ENCODE results near the gene CAPZB. TPM values are rescaled to one million over a fixed set of nuclear protein-coding genes. Genes with fewer than 3 reads are reported as not detected.

The CAPZB gene
- total RNA-seq, 2 experiments from 2014 or later, result 492 to 518 TPM

DNA sequence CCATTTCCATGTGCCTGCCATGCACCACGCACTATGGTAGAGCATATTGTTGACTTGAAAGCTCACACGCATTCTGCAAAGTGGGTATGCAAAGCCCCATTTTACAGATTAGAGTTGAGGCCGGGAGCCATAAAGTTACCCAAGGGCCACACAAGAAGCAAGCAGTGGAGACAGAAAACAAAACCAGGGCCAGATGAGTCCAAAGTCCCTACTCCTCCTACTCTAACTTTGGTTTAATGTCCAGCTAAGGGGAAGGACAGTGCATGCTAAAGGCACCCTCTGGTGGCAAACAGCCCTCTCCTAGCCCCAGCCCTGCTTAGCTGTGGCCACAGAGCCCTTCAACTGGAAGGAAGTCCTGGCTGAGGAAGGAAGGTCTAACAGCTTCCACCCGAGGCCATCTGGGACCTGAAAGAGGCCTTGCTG lies 98.3 kb downstream of the CAPZB start:
- Mint-ChIP-seq H3K27ac (peak overlapping the region; percentile 77), H3K36me3 (ENCODE audit: low read depth) (peaks cover 33% of the 10 kb centered on the region), H3K4me1 (ENCODE audit: low read depth) (peaks cover 51% of the 10 kb centered on the region), H3K9me3 (ENCODE audit: insufficient read depth) (no peaks in the 10 kb centered on the region), H3K27me3 (ENCODE audit: low read depth) (no peaks in the 10 kb centered on the region), H3K4me3 (no peak overlapping the region)
- ChIA-PET CTCF (interaction anchor here (0.9 kb wide), 1 partner anchor 195 kb away, joined by 3 read pairs; no protein-coding TSS in a partner anchor), POLR2A (interaction anchor here (0.9 kb wide), 1 partner anchor 24 kb away, joined by 3 read pairs; no protein-coding TSS in a partner anchor)
- ATAC-seq, result no peak
- no peak for DNase-seq

GRCh38 chr1:19385869-19386591 lies 99.3 kb downstream of the CAPZB start:
- Mint-ChIP-seq H3K27me3 (ENCODE audit: low read depth) (no peaks in the 10 kb centered on the region), H3K27ac (no peak overlapping the region), H3K36me3 (ENCODE audit: low read depth) (peaks cover 41% of the 10 kb centered on the region), H3K9me3 (ENCODE audit: insufficient read depth) (no peaks in the 10 kb centered on the region), H3K4me1 (ENCODE audit: low read depth) (peaks cover 42% of the 10 kb centered on the region), H3K4me3 (no peak overlapping the region)
- ChIA-PET POLR2A (no interaction called here), CTCF (no interaction called here)
- DNase-seq (no peak), ATAC-seq (no peak)

DNA sequence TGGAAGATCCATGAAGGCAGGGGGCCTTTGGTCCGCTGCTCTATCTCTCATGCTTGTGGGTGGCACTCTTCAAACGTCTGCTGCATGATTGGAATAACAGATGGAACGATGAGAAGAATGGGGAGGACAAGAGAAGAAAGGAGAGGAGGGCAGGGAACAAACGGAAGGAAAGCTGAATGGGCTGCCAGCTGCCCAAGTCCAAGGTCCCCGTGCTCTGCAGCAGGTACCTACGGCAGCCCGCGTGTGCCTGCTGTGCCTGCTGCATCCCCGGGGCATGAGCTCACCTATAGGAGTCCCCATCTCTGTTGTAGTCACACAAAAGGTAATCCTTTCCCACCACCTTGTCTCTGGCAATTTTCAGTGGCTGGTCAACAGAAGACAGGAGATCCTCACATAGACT lies 100.1 kb downstream of the CAPZB start:
- Mint-ChIP-seq H3K27me3 (ENCODE audit: low read depth) (no peaks in the 10 kb centered on the region), H3K4me3 (no peak overlapping the region), H3K9me3 (ENCODE audit: insufficient read depth) (no peaks in the 10 kb centered on the region), H3K4me1 (ENCODE audit: low read depth) (peaks cover 34% of the 10 kb centered on the region), H3K36me3 (ENCODE audit: low read depth) (peaks cover 41% of the 10 kb centered on the region), H3K27ac (no peak overlapping the region)
- ChIA-PET CTCF (no interaction called here), POLR2A (no interaction called here)
- ATAC-seq, result no peak
- no peak for DNase-seq

GRCh38 chr1:19384772-19385187 lies 100.6 kb downstream of the CAPZB start:
- H3K27ac Mint-ChIP-seq, result no peak overlapping the region
- peaks cover 29% of the 10 kb centered on the region for H3K4me1 Mint-ChIP-seq (ENCODE audit: low read depth)
- H3K27me3 Mint-ChIP-seq (ENCODE audit: low read depth), result no peaks in the 10 kb centered on the region
- no peak for DNase-seq
- POLR2A ChIA-PET, result no interaction called here
- H3K9me3 Mint-ChIP-seq (ENCODE audit: insufficient read depth), result no peaks in the 10 kb centered on the region
- H3K4me3 Mint-ChIP-seq, result no peak overlapping the region
- H3K36me3 Mint-ChIP-seq (ENCODE audit: low read depth), result peaks cover 43% of the 10 kb centered on the region
- CTCF ChIA-PET, result no interaction called here
- no peak for ATAC-seq

DNA sequence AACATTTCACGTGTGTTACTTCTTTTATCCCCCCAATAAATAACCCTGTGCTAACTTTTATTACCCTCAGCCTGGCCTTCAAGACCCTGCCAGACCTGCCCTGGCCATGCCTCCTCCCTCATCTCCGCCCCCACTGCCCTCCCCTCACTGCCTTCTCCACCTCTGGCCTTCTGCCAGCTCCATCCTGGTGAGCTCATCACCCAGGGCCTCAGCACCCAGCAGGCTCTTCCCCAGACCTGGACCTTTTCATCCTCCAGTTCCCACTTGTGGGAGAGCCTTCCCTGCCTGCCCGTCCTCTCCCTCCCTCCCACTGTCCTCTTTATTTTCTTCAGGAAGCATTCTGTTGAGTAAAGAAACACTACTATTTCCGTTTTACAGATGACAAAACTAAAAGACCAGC lies 101.2 kb downstream of the CAPZB start:
- Mint-ChIP-seq H3K27ac (peak overlapping the region; percentile 58), H3K36me3 (ENCODE audit: low read depth) (peaks cover 48% of the 10 kb centered on the region), H3K9me3 (ENCODE audit: insufficient read depth) (no peaks in the 10 kb centered on the region), H3K4me1 (ENCODE audit: low read depth) (peaks cover 26% of the 10 kb centered on the region), H3K27me3 (ENCODE audit: low read depth) (no peaks in the 10 kb centered on the region), H3K4me3 (no peak overlapping the region)
- ATAC-seq, result no peak
- CTCF ChIA-PET, result interaction anchor here (0.9 to 1.3 kb wide), 2 partner anchors 40 to 198 kb away, joined by 3 read pairs; no protein-coding TSS in a partner anchor
- no peak for DNase-seq
- POLR2A ChIA-PET, result no interaction called here

DNA sequence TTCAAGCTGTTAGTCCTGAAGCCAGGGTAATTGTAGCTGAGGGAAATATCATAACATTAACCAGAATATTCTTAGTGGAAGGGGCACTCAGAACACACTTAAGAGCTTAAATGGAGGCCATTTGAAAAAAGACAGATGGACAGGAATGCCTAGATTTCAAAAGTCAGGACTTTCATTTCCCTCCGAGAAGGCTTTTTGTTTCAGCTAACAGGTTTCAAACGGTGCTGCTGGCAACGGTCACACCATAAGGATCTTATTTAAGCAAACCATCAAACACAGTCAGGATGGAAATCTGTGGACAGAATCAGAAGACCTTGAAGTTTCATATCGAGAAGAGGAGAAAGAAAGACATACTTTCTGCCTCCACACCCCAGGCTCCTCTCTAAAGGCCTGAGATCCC lies 103.1 kb downstream of the CAPZB start:
- DNase-seq (no peak), ATAC-seq (no peak)
- Mint-ChIP-seq H3K4me3 (no peak overlapping the region), H3K27me3 (ENCODE audit: low read depth) (no peaks in the 10 kb centered on the region), H3K27ac (no peak overlapping the region), H3K9me3 (ENCODE audit: insufficient read depth) (no peaks in the 10 kb centered on the region), H3K36me3 (ENCODE audit: low read depth) (peaks cover 62% of the 10 kb centered on the region), H3K4me1 (ENCODE audit: low read depth) (peaks cover 7% of the 10 kb centered on the region)
- POLR2A ChIA-PET, result no interaction called here
- CTCF ChIA-PET, result interaction anchor here (1.4 kb wide), 1 partner anchor 9 kb away, joined by 5 read pairs; no protein-coding TSS in a partner anchor

DNA sequence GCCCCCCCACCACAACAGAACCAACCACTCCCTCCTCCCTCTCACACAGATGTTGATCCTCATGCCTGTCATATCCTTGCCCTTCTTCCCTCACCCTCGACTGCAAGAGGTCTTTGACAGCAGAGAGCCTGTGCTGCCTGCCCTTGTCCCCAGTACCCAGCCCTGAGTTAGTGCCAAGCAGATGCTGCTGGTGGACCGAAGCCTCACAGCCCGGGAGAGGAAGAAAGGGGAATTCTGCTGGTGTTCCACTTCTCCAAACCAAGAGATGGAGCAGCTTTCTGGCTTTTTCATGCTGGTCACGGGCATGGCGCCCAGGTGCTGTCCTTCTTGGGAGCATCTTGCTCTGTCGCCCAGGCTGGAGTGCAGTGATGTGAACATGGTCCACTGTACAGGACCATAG lies 104.1 kb downstream of the CAPZB start:
- Mint-ChIP-seq H3K4me1 (ENCODE audit: low read depth) (peaks cover 3% of the 10 kb centered on the region), H3K27ac (no peak overlapping the region), H3K27me3 (ENCODE audit: low read depth) (no peaks in the 10 kb centered on the region), H3K36me3 (ENCODE audit: low read depth) (peaks cover 70% of the 10 kb centered on the region), H3K9me3 (ENCODE audit: insufficient read depth) (no peaks in the 10 kb centered on the region), H3K4me3 (no peak overlapping the region)
- DNase-seq, result no peak
- no peak for ATAC-seq
- ChIA-PET CTCF (interaction anchor here (1.2 to 1.4 kb wide), 2 partner anchors 10 kb away, joined by 4 to 5 read pairs; no protein-coding TSS in a partner anchor), POLR2A (no interaction called here)

DNA sequence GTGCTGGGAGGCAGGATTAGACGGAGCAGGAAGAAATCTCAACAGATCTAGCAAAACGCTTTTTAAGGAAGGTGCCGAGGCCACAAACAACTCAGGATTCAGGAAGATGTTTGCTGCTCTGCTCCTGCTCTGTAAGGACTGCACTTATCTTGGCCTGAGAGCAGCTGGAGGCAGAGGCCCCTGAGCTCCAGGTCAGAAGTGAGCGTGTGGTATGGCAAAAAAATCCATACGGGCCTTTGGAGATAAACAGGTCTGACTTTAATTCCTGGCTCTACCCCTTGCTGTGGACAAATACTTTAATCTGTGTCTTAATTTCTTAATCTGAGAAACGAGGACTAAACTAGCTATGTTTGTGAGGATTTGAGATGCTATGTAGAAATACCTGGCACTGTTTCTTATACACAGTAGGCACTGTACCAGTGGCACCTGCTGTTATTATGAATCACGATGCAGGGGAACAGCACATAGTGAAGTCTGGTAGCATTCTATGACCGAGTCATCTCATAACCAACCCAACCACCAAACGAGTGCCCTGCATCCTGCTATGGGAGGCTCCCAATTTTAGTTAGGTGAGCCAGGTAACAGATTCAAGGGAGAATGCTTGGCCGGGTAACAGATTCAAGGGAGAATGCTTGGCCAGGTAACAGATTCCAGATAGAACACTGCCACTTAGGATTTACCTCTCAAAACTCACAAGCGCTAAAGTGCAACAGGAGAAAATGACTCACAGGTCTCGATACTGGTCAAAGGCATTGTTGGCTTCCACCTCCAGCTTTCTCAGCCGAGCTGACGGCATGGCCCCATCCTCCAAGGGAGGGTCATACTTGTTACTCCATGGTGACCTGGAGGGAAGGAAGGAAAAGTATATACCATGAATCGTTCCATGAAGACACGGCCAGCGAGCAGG lies 107.3 kb downstream of the CAPZB start:
- POLR2A ChIA-PET, result no interaction called here
- no peak overlapping the region for H3K4me3 Mint-ChIP-seq
- no peak for ATAC-seq

GRCh38 chr1:19376428-19377372 lies 108.6 kb downstream of the CAPZB start:
- Mint-ChIP-seq H3K36me3 (ENCODE audit: low read depth) (peaks cover 53% of the 10 kb centered on the region), H3K27me3 (ENCODE audit: low read depth) (no peaks in the 10 kb centered on the region), H3K4me3 (no peak overlapping the region), H3K4me1 (ENCODE audit: low read depth) (peaks cover 3% of the 10 kb centered on the region), H3K27ac (no peak overlapping the region), H3K9me3 (ENCODE audit: insufficient read depth) (no peaks in the 10 kb centered on the region)
- ATAC-seq (no peak), DNase-seq (no peak)
- CTCF ChIA-PET, result interaction anchor here (0.6 to 1.7 kb wide), 5 partner anchors 14 to 833 kb away, joined by 3 to 4 read pairs (median 4); no protein-coding TSS in a partner anchor
- POLR2A ChIA-PET, result interaction anchor here (0.6 kb wide), 2 partner anchors 15 to 51 kb away, joined by 3 read pairs; no protein-coding TSS in a partner anchor

More for the DNA sequence above, 107.3 kb downstream of the CAPZB start:
- peaks cover 3% of the 10 kb centered on the region for H3K4me1 Mint-ChIP-seq (ENCODE audit: low read depth)
- H3K27ac Mint-ChIP-seq, result no peak overlapping the region
- no peaks in the 10 kb centered on the region for H3K27me3 Mint-ChIP-seq (ENCODE audit: low read depth)
- H3K9me3 Mint-ChIP-seq (ENCODE audit: insufficient read depth), result no peaks in the 10 kb centered on the region
- DNase-seq, result no peak
- CTCF ChIA-PET, result interaction anchor here (0.8 to 1.5 kb wide), 3 partner anchors 13 to 204 kb away, joined by 3 to 8 read pairs (median 4); no protein-coding TSS in a partner anchor
- peaks cover 56% of the 10 kb centered on the region for H3K36me3 Mint-ChIP-seq (ENCODE audit: low read depth)

DNA sequence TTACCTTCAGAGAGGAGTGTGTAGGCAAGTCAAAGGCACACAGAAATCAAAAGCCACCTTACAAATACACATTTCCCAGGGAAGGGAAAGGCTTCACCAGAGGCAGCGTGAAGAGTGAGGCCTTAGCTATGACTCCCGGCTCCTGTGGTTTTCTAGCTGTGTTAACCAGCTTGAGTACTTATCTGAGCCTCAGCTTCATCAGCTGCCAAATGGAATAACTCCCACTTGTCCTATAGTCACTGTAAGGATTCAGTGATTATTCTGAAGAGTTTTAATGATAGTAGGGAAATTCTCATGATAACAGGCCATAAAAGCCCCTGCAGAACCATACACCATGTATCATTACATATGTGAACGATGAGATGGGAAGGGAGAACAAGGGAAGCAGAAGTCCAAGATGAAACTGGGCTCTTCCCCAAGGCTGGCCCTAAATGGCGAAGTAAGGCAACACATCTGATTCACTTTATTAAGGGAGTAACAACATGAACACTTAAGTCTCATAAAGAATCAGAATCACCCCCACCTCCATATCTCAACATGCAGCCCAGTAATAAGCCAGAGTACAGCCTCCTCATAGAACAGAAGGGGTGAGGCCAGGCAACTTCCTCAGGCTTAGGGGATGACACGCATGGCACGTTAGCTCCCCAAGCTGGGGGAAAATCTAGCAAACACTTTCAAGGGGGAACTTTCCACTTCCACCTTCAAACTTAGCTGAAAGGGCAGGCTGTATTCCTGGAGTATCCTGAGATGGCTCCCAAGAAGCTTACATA lies 109.5 kb downstream of the CAPZB start:
- DNase-seq (no peak), ATAC-seq (no peak)
- ChIA-PET CTCF (interaction anchor here (0.6 to 1.7 kb wide), 6 partner anchors 9 to 834 kb away, joined by 3 to 4 read pairs (median 4); no protein-coding TSS in a partner anchor), POLR2A (no interaction called here)
- H3K4me1 Mint-ChIP-seq (ENCODE audit: low read depth), result peaks cover 3% of the 10 kb centered on the region
- no peaks in the 10 kb centered on the region for H3K9me3 Mint-ChIP-seq (ENCODE audit: insufficient read depth)
- no peak overlapping the region for H3K4me3 Mint-ChIP-seq
- peaks cover 49% of the 10 kb centered on the region for H3K36me3 Mint-ChIP-seq (ENCODE audit: low read depth)
- H3K27ac Mint-ChIP-seq, result no peak overlapping the region
- H3K27me3 Mint-ChIP-seq (ENCODE audit: low read depth), result no peaks in the 10 kb centered on the region
